Measurements from ENCODE around the gene TRPV2. TPM values are rescaled to one million over a fixed set of nuclear protein-coding genes. Genes with fewer than 3 reads are reported as not detected.

The TRPV2 gene
- total RNA-seq, 1 donor from 2014 or later: 6.7 TPM

GRCh38 chr17:16463358-16464302 lies 48.3 kb downstream of the TRPV2 start:
- H3K36me3 ChIP-seq: no peaks in the 10 kb centered on the region
- H3K27ac ChIP-seq (replicated peaks): peak overlapping the region; percentile 73
- H3K4me1 ChIP-seq: peaks cover 64% of the 10 kb centered on the region
- H3K4me3 ChIP-seq: peak overlapping the region; percentile 14
- peak; percentile 63 for DNase-seq
- H3K27me3 ChIP-seq (ENCODE audit: low read depth): no peaks in the 10 kb centered on the region
- H3K9me3 ChIP-seq (replicated peaks): no peaks in the 10 kb centered on the region
- intact Hi-C loops (cut with micrococcal nuclease): loop anchor here (5.0 kb wide), 1 partner anchor 54 kb away; no protein-coding TSS in a partner anchor
- TF ChIP-seq, protein P1, sequence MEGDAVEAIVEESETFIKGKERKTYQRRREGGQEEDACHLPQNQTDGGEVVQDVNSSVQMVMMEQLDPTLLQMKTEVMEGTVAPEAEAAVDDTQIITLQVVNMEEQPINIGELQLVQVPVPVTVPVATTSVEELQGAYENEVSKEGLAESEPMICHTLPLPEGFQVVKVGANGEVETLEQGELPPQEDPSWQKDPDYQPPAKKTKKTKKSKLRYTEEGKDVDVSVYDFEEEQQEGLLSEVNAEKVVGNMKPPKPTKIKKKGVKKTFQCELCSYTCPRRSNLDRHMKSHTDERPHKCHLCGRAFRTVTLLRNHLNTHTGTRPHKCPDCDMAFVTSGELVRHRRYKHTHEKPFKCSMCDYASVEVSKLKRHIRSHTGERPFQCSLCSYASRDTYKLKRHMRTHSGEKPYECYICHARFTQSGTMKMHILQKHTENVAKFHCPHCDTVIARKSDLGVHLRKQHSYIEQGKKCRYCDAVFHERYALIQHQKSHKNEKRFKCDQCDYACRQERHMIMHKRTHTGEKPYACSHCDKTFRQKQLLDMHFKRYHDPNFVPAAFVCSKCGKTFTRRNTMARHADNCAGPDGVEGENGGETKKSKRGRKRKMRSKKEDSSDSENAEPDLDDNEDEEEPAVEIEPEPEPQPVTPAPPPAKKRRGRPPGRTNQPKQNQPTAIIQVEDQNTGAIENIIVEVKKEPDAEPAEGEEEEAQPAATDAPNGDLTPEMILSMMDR (IDR thresholded peaks at IDR 0.05; ENCODE audit: borderline replicate concordance): peak; percentile 47

DNA sequence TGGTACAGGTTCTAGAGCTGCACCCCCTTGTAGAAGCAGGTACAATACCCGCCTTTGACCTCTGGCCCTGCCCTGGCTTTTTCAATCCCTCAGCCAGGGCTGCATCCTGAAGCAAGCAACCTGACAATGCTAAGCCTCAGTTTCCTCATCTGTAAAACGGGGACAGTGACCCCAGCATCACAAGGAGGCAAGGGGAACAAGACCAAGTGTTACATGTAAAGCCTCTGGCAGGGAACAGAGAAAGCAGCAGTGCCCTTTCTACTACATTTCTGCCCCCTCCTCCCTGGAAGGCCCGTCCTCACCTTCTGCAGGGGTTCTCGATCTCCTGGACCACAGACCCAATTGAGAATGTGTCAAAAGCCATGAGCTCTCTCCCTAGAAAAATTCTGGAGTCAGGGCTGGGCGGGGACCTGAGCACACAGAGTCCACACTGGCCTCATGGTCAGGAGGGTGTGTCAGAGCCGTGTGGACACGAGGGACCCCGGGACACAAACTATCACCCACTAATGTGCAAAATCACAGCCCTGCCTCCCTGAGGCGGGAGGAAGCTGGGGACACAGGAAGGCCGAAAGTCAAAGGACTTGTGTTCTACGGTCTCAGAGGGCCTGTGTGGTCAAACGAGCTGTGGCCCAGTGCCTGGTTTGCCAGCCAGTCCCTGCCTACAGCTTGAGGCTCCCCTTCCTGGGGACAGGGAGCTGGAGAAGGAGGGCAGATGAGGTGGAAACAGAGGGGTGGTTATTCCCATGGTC lies 49.1 kb downstream of the TRPV2 start:
- no peak for DNase-seq
- TF ChIP-seq, protein P1 (IDR thresholded peaks at IDR 0.05; ENCODE audit: borderline replicate concordance): no peak
- H3K9me3 ChIP-seq (replicated peaks): no peaks in the 10 kb centered on the region
- intact Hi-C loops (cut with micrococcal nuclease): loop anchor here (5.0 kb wide), 1 partner anchor 53 kb away; no protein-coding TSS in a partner anchor
- H3K27ac ChIP-seq (replicated peaks): peak overlapping the region; percentile 73
- no peaks in the 10 kb centered on the region for H3K36me3 ChIP-seq
- no peak overlapping the region for H3K4me3 ChIP-seq
- H3K4me1 ChIP-seq: peaks cover 62% of the 10 kb centered on the region
- no peaks in the 10 kb centered on the region for H3K27me3 ChIP-seq (ENCODE audit: low read depth)

DNA sequence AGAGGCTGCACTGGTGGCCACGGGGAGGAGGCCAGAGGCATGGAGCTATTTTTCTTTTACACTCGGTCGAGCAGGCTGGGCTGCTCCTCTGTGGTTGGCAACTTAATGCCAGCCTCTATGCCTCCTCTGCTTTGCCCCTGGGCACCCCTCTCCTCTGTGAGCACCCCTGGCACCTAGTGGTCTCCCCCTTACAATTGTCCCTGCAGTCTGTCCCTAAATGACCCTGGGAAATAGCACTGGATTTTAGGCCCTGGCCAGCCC lies 49.6 kb downstream of the TRPV2 start:
- Histone ChIP-seq H3K27me3 (ENCODE audit: low read depth) (no peaks in the 10 kb centered on the region), H3K36me3 (no peaks in the 10 kb centered on the region), H3K4me3 (no peak overlapping the region), H3K9me3 (replicated peaks) (no peaks in the 10 kb centered on the region), H3K27ac (replicated peaks) (peak overlapping the region; percentile 73), H3K4me1 (peaks cover 62% of the 10 kb centered on the region)
- DNase-seq: no peak
- intact Hi-C loops (cut with micrococcal nuclease): no loop called here
- TF ChIP-seq, protein P1 (IDR thresholded peaks at IDR 0.05; ENCODE audit: borderline replicate concordance): no peak

GRCh38 chr17:16465861-16466338 lies 50.5 kb downstream of the TRPV2 start:
- DNase-seq: peak; percentile 42
- no peaks in the 10 kb centered on the region for H3K36me3 ChIP-seq
- no peak overlapping the region for H3K4me3 ChIP-seq
- H3K27me3 ChIP-seq (ENCODE audit: low read depth): no peaks in the 10 kb centered on the region
- peak overlapping the region; percentile 73 for H3K27ac ChIP-seq (replicated peaks)
- TF ChIP-seq, protein P1 (IDR thresholded peaks at IDR 0.05; ENCODE audit: borderline replicate concordance): no peak
- peaks cover 66% of the 10 kb centered on the region for H3K4me1 ChIP-seq
- intact Hi-C loops (cut with micrococcal nuclease): no loop called here
- no peaks in the 10 kb centered on the region for H3K9me3 ChIP-seq (replicated peaks)

GRCh38 chr17:16466407-16466806 lies 51.0 kb downstream of the TRPV2 start:
- no peak overlapping the region for H3K4me3 ChIP-seq
- H3K9me3 ChIP-seq (replicated peaks): no peaks in the 10 kb centered on the region
- intact Hi-C loops (cut with micrococcal nuclease): no loop called here
- TF ChIP-seq, protein P1 (IDR thresholded peaks at IDR 0.05; ENCODE audit: borderline replicate concordance): no peak
- H3K4me1 ChIP-seq: peaks cover 67% of the 10 kb centered on the region
- DNase-seq: no peak
- no peaks in the 10 kb centered on the region for H3K36me3 ChIP-seq
- peak overlapping the region; percentile 55 for H3K27ac ChIP-seq (replicated peaks)
- H3K27me3 ChIP-seq (ENCODE audit: low read depth): no peaks in the 10 kb centered on the region

All from left ventricle myocardium inferior (tissue), 1 donor.